ENCODE measurements around the gene UNC80. TPM values are rescaled to one million over a fixed set of nuclear protein-coding genes. Genes with fewer than 3 reads are reported as not detected.

UNC80 gene
- total RNA-seq, 1 experiment from 2014 or later: not detected

DNA sequence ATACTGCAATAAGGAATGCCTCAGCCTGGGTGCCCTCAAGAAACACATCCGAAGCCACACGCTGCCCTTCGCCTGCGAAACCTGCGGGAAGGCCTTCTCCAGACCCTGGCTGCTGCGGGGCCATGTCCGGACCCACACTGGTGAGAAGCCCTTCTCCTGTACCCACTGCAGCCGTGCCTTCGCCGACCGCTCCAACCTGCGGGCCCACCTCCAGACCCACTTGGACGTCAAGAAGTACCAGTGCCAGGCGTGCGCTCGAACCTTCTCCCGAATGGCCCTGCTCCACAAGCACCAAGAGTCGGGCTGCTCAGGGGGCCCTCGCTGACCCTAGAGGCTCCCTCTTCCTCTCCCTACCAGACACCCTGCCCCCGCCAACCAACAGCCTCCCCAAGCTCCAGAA, 37.6 kb downstream of the UNC80 start:
- no peaks in the 10 kb centered on the region for H3K79me2 ChIP-seq (ENCODE audit: low read length)
- H2AFZ ChIP-seq (ENCODE audit: low read length): no peak overlapping the region
- no TSS peak for BruUV-seq (replicated peaks)
- H3K27me3 ChIP-seq (ENCODE audit: low read length): 0 out of 2 replicates have a peak, but pooled peaks cover 8% of the 10 kb centered on the region
- ChIA-PET POLR2A (ENCODE audit: unreplicated experiment) (no interaction called here), CTCF (no interaction called here)
- no peaks in the 10 kb centered on the region for H3K9me3 ChIP-seq (ENCODE audit: low read length)
- ATAC-seq (no peak), DNase-seq (no peak)
- no peak overlapping the region for H3K4me3 ChIP-seq (ENCODE audit: low read length)
- no peak overlapping the region for H3K9ac ChIP-seq (ENCODE audit: low read length)
- no peaks in the 10 kb centered on the region for H3K4me1 ChIP-seq (ENCODE audit: insufficient read depth, low read length)
- no peak overlapping the region for H3K27ac ChIP-seq (ENCODE audit: low read length)
- no peaks in the 10 kb centered on the region for H3K9me2 ChIP-seq (replicated peaks; ENCODE audit: low read length)
- H3K36me3 ChIP-seq (ENCODE audit: low read depth, low read length): no peaks in the 10 kb centered on the region
- H3F3A ChIP-seq (ENCODE audit: low read length, unreplicated experiment): no peaks in the 10 kb centered on the region
- H4K20me1 ChIP-seq (ENCODE audit: low read length): no peaks in the 10 kb centered on the region
- no peak for TF ChIP-seq EZH2 (IDR thresholded peaks at IDR 0.05; ENCODE audit: low read length, unreplicated experiment)
- TF ChIP-seq, protein P1, sequence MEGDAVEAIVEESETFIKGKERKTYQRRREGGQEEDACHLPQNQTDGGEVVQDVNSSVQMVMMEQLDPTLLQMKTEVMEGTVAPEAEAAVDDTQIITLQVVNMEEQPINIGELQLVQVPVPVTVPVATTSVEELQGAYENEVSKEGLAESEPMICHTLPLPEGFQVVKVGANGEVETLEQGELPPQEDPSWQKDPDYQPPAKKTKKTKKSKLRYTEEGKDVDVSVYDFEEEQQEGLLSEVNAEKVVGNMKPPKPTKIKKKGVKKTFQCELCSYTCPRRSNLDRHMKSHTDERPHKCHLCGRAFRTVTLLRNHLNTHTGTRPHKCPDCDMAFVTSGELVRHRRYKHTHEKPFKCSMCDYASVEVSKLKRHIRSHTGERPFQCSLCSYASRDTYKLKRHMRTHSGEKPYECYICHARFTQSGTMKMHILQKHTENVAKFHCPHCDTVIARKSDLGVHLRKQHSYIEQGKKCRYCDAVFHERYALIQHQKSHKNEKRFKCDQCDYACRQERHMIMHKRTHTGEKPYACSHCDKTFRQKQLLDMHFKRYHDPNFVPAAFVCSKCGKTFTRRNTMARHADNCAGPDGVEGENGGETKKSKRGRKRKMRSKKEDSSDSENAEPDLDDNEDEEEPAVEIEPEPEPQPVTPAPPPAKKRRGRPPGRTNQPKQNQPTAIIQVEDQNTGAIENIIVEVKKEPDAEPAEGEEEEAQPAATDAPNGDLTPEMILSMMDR (conservative IDR thresholded peaks at IDR 0.05; ENCODE audit: low read depth, low read length): no peak
- TF ChIP-seq EZH2phosphoT487 (IDR thresholded peaks at IDR 0.05; ENCODE audit: borderline replicate concordance, low read length): no peak
- intact Hi-C loops (cut with micrococcal nuclease): no loop called here
- no peak overlapping the region for H3K4me2 ChIP-seq (ENCODE audit: low read length)

DNA sequence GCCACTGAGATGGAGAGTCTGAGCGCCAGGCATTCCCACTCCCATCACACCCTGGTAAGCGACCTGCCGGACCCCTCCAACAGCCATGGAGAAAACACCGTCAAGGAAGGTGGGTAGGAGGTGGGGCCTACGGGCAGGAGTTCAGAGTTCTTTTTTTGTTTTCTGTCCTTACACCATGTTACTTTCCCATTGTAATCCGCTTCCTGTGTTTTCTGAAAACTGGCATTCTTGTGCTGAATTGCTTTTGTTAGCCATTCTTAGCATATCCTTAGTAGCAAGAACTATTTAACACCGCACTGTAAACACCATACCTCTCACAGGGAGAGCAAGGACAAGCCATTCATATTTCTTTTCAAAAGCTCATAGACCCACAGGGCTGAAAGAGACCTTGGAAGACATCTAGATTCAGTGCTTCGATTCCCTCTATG, 46.2 kb downstream of the UNC80 start:
- H3K9ac ChIP-seq (ENCODE audit: low read length): no peak overlapping the region
- H3K9me2 ChIP-seq (replicated peaks; ENCODE audit: low read length): no peaks in the 10 kb centered on the region
- intact Hi-C loops (cut with micrococcal nuclease): no loop called here
- H3K4me2 ChIP-seq (ENCODE audit: low read length): no peak overlapping the region
- no peak overlapping the region for H2AFZ ChIP-seq (ENCODE audit: low read length)
- ChIA-PET POLR2A (ENCODE audit: unreplicated experiment) (no interaction called here), CTCF (no interaction called here)
- H4K20me1 ChIP-seq (ENCODE audit: low read length): no peaks in the 10 kb centered on the region
- H3K9me3 ChIP-seq (ENCODE audit: low read length): no peaks in the 10 kb centered on the region
- peaks cover 58% of the 10 kb centered on the region for H3K27me3 ChIP-seq (ENCODE audit: low read length)
- no TSS peak for BruUV-seq (replicated peaks)
- no peak overlapping the region for H3K27ac ChIP-seq (ENCODE audit: low read length)
- H3K79me2 ChIP-seq (ENCODE audit: low read length): no peaks in the 10 kb centered on the region
- no peak for ATAC-seq
- DNase-seq: no peak
- TF ChIP-seq EZH2 (IDR thresholded peaks at IDR 0.05; ENCODE audit: low read length, unreplicated experiment) (no peak), EZH2phosphoT487 (IDR thresholded peaks at IDR 0.05; ENCODE audit: borderline replicate concordance, low read length) (no peak)
- TF ChIP-seq, protein P1 (conservative IDR thresholded peaks at IDR 0.05; ENCODE audit: low read depth, low read length): no peak
- no peaks in the 10 kb centered on the region for H3K36me3 ChIP-seq (ENCODE audit: low read depth, low read length)
- no peaks in the 10 kb centered on the region for H3F3A ChIP-seq (ENCODE audit: low read length, unreplicated experiment)
- H3K4me3 ChIP-seq (ENCODE audit: low read length): no peak overlapping the region
- no peaks in the 10 kb centered on the region for H3K4me1 ChIP-seq (ENCODE audit: insufficient read depth, low read length)

DNA sequence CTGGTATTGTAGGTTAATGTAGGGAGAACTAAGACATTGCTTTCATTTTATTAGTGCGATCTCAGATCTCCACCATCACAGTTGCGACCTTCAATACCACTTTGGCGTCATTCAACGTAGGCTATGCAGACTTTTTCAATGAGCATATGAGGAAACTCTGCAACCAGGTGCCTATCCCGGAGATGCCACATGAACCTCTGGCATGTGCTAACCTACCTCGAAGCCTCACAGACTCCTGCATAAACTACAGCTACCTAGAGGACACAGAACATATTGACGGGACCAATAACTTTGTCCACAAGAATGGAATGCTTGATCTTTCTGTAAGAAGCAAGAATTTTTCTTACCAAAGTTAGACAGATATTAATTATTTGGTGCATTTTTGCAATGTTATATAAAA, 47.3 kb downstream of the UNC80 start:
- no peak for ATAC-seq
- ChIA-PET CTCF (no interaction called here), POLR2A (ENCODE audit: unreplicated experiment) (no interaction called here)
- Histone ChIP-seq H3K9me3 (ENCODE audit: low read length) (no peaks in the 10 kb centered on the region), H2AFZ (ENCODE audit: low read length) (no peak overlapping the region), H3F3A (ENCODE audit: low read length, unreplicated experiment) (no peaks in the 10 kb centered on the region), H3K9ac (ENCODE audit: low read length) (no peak overlapping the region), H3K4me1 (ENCODE audit: insufficient read depth, low read length) (no peaks in the 10 kb centered on the region), H4K20me1 (ENCODE audit: low read length) (no peaks in the 10 kb centered on the region), H3K4me2 (ENCODE audit: low read length) (no peak overlapping the region), H3K36me3 (ENCODE audit: low read depth, low read length) (no peaks in the 10 kb centered on the region), H3K4me3 (ENCODE audit: low read length) (no peak overlapping the region), H3K79me2 (ENCODE audit: low read length) (no peaks in the 10 kb centered on the region), H3K27me3 (ENCODE audit: low read length) (peaks cover 52% of the 10 kb centered on the region), H3K27ac (ENCODE audit: low read length) (no peak overlapping the region), H3K9me2 (replicated peaks; ENCODE audit: low read length) (no peaks in the 10 kb centered on the region)
- intact Hi-C loops (cut with micrococcal nuclease): no loop called here
- TF ChIP-seq, protein P1 (conservative IDR thresholded peaks at IDR 0.05; ENCODE audit: low read depth, low read length): no peak
- TF ChIP-seq EZH2 (IDR thresholded peaks at IDR 0.05; ENCODE audit: low read length, unreplicated experiment) (no peak), EZH2phosphoT487 (IDR thresholded peaks at IDR 0.05; ENCODE audit: borderline replicate concordance, low read length) (no peak)
- DNase-seq: no peak
- no TSS peak for BruUV-seq (replicated peaks)
